GM21367 (cell line): ENCODE measurements around the gene ZNF697.
A peak's percentile ranks its signal among the peaks of the same experiment; 100 is the strongest.
"Not testable (repeated sequence)": the region's sequence is repeated elsewhere in the genome, so short reads cannot be mapped to it uniquely, and the experiment has no call there.

Experiments
- ATAC-seq: cut with Tn5 transposase; IDR thresholded peaks from one replicate; pipeline ENCODE4 v1.9.1; 2021; ENCODE audit not compliant: unreplicated experiment

Gene ZNF697

GRCh38 chr1:119647734-119648619 is at the start of gene ZNF697:
Gene ZNF697, minus strand, starts transcription at chr1:119648266. Its CDS starts 22,166 bp downstream, at chr1:119626100.
- peak; percentile 64 for ATAC-seq

- ATAC-seq: no peak
Measured at GRCh38 chr1:119697598-119697997, 49.5 kb upstream of the ZNF697 start.

- ATAC-seq: not testable (repeated sequence)
Measured at GRCh38 chr1:119696863-119697262, 48.8 kb upstream of the ZNF697 start.

DNA sequence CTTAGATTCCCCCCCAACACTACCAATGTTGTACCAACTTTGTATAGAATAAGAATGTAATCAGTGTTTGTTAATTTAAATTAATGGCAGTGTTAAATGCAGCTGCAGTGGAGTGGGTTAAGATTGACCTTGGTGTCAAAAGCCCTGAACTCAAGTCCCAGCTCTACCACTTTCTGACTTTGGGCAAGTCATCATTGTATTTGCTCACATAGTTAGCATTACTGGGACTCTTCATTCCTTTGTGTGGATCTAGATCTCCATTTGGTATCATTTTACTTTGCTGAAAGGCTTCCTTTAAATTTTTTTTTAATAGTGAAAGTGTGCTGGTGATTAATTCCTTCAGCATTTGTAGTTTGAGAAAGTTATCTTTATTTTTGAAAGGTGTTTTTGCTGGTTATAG is 41.4 kb upstream of the ZNF697 start:
- ATAC-seq: no peak

DNA sequence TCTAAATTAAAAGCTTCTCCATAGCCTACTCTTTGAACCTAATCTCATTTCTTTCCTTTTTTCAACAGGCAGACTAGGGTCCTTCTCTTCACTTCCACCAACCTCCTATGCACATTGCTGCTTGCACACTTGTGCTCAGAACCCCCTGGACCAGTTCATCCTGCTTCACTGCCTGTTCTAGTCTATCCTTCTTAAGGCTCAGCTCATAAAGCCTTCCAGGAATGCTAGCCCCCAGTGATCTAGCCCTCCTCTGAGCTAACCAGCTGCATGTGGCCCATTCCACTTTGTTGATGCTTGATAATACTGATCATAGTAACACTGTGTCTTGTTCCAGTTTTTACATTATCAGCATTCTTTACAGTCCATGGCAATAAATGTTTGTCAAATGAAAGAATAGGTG is 40.7 kb upstream of the ZNF697 start:
- no peak for ATAC-seq

DNA sequence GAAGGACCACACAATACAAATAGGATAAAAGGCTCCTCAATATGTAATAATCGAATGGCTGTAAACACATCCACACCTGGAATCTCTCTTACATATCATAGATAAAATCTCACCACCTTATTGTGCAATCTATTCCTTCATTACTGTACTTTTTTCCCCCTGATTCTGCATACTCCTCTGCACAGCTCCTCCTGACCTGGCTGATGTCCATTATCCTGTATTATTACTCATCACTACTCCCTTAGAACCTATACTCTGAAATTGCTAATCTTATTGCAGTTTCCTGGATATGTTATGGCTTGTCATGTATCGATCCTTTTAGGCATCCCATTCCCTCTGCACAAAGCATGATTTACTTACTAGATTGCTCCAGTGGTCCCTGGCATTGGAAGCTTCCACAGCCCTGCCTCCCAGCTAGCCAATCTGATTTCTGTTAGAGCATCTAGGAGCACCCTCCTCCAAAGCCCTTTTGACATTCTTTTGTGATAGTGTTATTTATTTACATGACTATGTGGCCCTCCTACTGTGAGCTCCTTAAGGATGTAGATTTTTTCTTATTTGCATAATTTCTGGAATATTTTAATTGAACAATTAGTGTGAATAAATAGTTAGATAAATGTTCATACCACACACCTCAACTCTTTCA is 39.5 kb upstream of the ZNF697 start:
- no peak for ATAC-seq

GRCh38 chr1:119686661-119687060 is 38.6 kb upstream of the ZNF697 start:
- no peak for ATAC-seq

GRCh38 chr1:119683893-119684292 is 35.8 kb upstream of the ZNF697 start:
- no peak for ATAC-seq

DNA sequence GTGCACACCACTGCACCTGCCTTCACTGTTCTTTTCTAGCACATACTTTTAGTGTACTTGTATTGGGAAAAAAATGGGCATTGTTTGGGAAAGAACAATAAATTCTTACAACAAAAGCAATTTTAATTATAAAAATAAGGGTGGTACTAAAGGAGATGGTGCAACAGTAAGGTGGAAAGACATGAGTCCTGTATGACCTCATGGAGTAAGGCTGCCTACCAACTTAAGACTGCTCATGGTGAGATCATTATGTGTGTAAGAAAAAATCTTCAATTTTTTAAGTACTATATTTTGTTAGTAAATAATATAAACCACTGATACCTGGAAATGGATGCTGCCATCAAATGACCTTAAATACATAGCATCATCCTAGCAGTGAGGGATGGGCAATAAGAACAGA is 34.1 kb upstream of the ZNF697 start:
- ATAC-seq: no peak

DNA sequence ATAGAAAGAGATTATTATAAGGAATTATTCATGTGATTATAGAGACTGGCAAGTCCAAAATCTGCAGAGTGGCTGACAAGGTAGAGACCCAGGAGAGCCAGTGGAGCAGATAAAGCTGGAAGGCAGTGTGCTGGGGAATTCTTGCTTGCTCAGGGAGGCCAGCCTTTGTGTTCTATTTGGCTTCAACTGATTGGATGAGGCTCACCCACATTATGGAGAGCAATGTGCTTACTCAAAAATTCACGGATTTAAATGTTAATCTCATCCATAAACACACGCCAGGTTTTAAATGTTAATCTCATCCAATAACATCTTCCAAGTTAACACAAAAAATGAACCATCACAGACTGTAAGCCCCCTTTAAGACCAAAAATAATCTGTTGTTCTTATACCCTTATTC is 33.5 kb upstream of the ZNF697 start:
- ATAC-seq: no peak

DNA sequence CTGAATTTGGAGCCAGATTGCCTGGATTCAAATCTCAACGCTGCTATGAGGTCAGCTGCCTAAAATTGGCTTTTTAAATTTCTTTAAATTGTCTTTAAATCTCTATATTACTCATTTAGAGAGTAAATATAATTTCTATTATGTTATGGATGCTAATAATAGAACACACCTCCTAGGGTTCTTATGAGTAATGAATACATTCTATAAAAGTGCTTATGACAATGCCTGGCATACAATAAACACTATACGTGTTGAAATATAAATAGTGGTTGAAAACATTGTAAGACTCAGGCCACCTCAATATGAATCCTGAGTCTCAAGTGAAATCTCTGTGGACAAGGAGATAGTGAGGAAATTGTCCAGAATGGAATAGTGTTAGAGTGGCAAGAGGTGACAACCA is 32.7 kb upstream of the ZNF697 start:
- ATAC-seq: no peak

- no peak for ATAC-seq
Measured at GRCh38 chr1:119680193-119680592, 32.1 kb upstream of the ZNF697 start.

DNA sequence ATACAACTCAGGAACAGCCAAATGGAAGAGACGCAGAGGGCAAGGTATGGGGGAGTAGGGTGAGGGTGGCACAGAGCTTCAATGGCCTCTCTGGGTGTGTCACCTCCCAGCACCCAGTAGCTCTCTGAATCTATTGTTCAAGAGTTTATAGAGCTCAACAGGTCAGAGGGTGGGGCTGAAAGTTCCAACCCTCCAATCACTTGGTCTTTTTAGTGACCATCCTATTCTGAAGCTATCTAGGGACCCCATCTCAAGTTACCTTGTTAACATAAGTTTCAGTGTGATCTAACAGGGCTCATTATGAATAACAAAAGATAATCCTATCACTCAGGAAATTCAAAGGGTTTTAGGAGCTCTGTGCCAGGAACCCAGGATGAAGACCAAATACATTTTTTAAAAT is 31.2 kb upstream of the ZNF697 start:
- no peak for ATAC-seq

GRCh38 chr1:119676571-119677206 is 28.6 kb upstream of the ZNF697 start:
- no peak for ATAC-seq

GRCh38 chr1:119675349-119676345 is 27.6 kb upstream of the ZNF697 start:
- ATAC-seq: no peak

- no peak for ATAC-seq
Measured at GRCh38 chr1:119674835-119675289, 26.8 kb upstream of the ZNF697 start.

- ATAC-seq: no peak
Measured at GRCh38 chr1:119674111-119674526, 26.1 kb upstream of the ZNF697 start.

DNA sequence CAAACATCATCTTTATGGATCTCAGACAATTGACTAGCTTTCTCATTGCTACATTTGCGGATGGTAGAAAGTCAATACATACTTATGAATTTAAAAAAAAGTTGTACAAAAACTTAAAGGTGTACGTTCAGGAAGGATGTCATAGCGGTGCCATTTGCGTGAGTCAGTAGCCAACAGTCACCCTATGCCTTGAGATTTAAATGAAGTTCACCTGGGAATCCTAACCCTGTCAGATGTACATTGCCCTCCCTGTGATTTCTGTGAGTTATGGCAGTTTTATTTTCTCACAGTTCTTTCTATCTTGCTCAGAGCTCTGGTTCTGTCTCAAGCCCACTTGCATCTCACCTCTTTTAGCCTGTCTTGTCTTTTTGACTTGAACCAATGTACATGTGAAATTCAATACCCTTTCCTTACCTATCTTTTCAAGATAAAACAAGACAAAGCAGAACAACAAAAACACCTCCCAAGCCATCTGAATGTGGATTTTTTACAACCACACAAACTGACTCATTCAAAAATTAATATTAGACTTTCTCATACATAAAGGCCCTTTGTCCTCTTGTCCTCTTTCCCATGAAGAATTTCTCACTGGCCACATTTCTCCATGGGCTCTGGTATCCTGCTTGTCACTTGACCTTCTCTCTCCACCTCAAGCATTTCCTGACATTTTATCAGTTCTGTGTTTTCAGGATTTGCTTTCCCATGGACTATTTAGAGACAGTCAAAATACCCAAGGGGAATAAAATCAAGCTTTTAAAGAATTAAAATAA is 25.3 kb upstream of the ZNF697 start:
- ATAC-seq: no peak

DNA sequence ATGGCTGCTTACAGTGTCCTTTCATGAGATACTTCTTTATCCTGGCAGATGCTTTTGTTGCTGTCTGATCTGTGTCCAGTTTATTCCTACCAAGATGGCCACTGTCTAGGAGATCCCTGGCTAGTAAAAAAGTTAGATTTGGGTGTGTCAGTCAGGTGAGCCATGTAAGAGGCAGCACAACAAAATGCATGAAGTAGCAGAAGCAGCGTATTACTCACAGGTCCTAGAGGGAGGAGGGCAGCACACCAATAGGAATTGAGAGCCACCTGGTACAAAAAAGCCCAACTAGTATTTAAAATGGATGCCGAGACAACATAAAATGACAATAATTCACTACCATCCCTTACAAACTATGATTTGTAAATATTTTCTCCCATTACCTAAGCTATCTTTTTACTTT is 22.8 kb upstream of the ZNF697 start:
- ATAC-seq: no peak

- ATAC-seq: no peak
Measured at GRCh38 chr1:119667173-119667572, 19.1 kb upstream of the ZNF697 start.
